Osteoblast (primary cell): ENCODE data around the gene TRMT112. TPM values are rescaled to one million over a fixed set of nuclear protein-coding genes. Genes with fewer than 3 reads are reported as not detected.

Source experiments
- DNase-seq: peaks from one replicate; pipeline ENCODE4 v3.0.0; 2011; ENCODE audit warnings: low spot score, mixed read lengths; ENCODE audit not compliant: insufficient read length; ENCODE audit errors: missing footprints
- H2AFZ ChIP-seq: 2 replicates; pipeline ENCODE4 v1.6.0; 2011; ENCODE audit warnings: mild to moderate bottlenecking, low read length
- H3K27ac ChIP-seq: 2 replicates; pipeline ENCODE4 v1.5.1; 2011; ENCODE audit warnings: mild to moderate bottlenecking, low read depth, low read length, moderate library complexity
- H3K27me3 ChIP-seq: 2 replicates; pipeline ENCODE4 v1.6.0; 2012; ENCODE audit warnings: mild to moderate bottlenecking, control low read depth, inconsistent platforms, low read length, moderate library complexity; ENCODE audit not compliant: insufficient read depth
- H3K36me3 ChIP-seq: 2 replicates; pipeline ENCODE4 v1.5.1; 2011; ENCODE audit warnings: mild to moderate bottlenecking, low read length, control low read depth, moderate library complexity; ENCODE audit not compliant: insufficient read depth
- H3K4me1 ChIP-seq: 2 replicates; pipeline ENCODE4 v1.5.1; 2011; ENCODE audit warnings: mild to moderate bottlenecking, low read length, control low read depth, moderate library complexity; ENCODE audit not compliant: insufficient read depth
- H3K4me2 ChIP-seq: 2 replicates; pipeline ENCODE4 v1.6.0; 2011; ENCODE audit warnings: mild to moderate bottlenecking, low read length; ENCODE audit not compliant: insufficient read depth
- H3K4me3 ChIP-seq: fragments of 200-600 bp; sonication (generic); 3 replicates; pipeline ENCODE4 v1.5.1; 2012; ENCODE audit warnings: mild to moderate bottlenecking, low read length, inconsistent platforms; ENCODE audit not compliant: insufficient read depth
- H3K79me2 ChIP-seq: 2 replicates; pipeline ENCODE4 v1.6.0; 2012; ENCODE audit warnings: mild to moderate bottlenecking, low read length, control low read depth, inconsistent platforms; ENCODE audit not compliant: insufficient read depth
- H3K9me3 ChIP-seq: 2 replicates; pipeline ENCODE4 v1.5.1; 2011; ENCODE audit warnings: low read depth, low read length, control low read depth
- H4K20me1 ChIP-seq: 2 replicates; pipeline ENCODE4 v1.6.0; 2012; ENCODE audit warnings: mild to moderate bottlenecking, low read length, control low read depth; ENCODE audit not compliant: insufficient read depth
- total RNA-seq: library from RNA; depleted of rRNA; stranded (reverse); fragments of >200 nt; gene quantifications from 2 replicates; pipeline ENCODE4 v1.2.3, GENCODE V29; 2012
- TF ChIP-seq, protein P1 (sequence below): IDR thresholded peaks from 2 replicates; pipeline ENCODE4 v1.5.1; 2011; ENCODE audit warnings: mild to moderate bottlenecking, low read depth, low read length, moderate library complexity; ENCODE audit errors: extremely low read depth

The TRMT112 gene
- total RNA-seq, 1 donor: 123 TPM

DNA sequence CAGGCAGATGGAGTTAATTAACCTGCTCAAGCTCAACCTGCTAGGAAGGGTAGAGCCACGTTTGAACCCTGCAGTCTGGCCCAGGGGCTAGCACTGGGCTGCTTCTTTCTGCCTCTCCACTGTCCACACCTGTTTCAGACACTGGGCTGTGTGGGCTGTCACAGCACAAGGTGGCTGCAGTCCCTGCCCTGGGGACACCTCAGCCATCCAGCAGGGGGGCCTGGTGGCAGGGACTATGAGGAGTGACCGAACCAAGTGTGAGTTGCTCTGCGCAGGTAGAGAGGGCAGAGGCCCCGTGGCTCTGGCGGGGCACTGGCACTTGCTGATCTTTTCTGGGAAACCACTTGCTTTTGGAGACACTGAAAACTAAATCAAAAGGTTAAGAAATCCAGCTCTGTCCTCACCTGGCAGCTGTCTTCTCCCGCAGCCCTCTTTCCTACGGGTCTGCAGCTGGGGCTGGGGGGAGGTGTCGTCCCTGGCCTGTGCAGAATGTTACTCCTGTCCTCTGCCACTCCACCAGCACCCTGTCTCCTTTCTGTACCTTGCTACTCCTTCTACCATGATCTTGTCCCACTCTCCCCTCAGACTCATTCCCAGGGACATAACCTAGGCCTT, 38.7 kb downstream of the TRMT112 start:
- peaks cover 16% of the 10 kb centered on the region for H3K4me1 ChIP-seq
- no peaks in the 10 kb centered on the region for H4K20me1 ChIP-seq
- H3K4me2 ChIP-seq: no peak overlapping the region
- peaks cover 31% of the 10 kb centered on the region for H3K36me3 ChIP-seq
- DNase-seq: no peak
- no peak overlapping the region for H2AFZ ChIP-seq
- no peaks in the 10 kb centered on the region for H3K27me3 ChIP-seq
- no peaks in the 10 kb centered on the region for H3K9me3 ChIP-seq
- H3K79me2 ChIP-seq: peaks cover 26% of the 10 kb centered on the region
- H3K4me3 ChIP-seq: no peak overlapping the region
- TF ChIP-seq, protein P1, sequence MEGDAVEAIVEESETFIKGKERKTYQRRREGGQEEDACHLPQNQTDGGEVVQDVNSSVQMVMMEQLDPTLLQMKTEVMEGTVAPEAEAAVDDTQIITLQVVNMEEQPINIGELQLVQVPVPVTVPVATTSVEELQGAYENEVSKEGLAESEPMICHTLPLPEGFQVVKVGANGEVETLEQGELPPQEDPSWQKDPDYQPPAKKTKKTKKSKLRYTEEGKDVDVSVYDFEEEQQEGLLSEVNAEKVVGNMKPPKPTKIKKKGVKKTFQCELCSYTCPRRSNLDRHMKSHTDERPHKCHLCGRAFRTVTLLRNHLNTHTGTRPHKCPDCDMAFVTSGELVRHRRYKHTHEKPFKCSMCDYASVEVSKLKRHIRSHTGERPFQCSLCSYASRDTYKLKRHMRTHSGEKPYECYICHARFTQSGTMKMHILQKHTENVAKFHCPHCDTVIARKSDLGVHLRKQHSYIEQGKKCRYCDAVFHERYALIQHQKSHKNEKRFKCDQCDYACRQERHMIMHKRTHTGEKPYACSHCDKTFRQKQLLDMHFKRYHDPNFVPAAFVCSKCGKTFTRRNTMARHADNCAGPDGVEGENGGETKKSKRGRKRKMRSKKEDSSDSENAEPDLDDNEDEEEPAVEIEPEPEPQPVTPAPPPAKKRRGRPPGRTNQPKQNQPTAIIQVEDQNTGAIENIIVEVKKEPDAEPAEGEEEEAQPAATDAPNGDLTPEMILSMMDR: no peak
- H3K27ac ChIP-seq: no peak overlapping the region

DNA sequence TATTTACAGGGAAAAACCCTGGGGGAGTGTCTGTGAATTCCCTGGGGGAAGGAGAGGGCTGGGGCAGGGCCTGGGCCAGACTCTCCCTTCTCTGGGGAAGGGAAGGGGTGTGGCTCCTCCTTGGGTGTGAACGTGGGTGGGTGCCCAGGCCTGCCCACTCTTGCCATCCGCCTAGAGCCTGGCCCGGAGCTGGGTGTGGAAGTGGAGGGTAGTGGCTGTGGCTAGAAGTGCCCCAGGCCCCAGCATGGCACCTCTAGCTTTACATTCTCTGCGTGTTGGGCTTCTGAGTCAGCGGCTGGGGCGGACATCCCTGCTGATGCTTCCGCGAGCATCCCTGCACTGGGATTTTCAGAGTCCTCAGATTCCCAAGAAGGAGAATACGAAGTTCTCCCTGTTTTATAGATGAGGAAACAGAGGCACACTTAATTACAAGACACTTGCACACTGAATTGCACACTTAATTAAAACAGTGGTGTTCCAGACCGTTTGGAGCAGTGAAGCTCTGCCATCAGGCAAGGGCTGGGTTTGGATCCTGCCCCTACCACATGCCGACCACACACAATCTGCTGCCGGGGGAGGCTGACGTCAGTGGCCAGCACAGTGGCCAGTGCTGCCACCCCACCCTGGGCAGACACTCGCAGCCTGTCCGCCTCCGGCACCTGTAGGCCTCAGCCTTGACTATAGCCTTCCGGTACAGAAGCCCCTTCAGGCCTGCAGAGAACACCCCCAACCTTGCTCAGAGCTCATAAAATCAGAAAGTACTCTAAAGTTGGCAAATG, 40.5 kb downstream of the TRMT112 start:
- Histone ChIP-seq H3K27me3 (no peaks in the 10 kb centered on the region), H3K79me2 (peaks cover 10% of the 10 kb centered on the region), H3K9me3 (no peaks in the 10 kb centered on the region), H2AFZ (no peak overlapping the region), H3K4me2 (no peak overlapping the region), H3K4me3 (no peak overlapping the region), H3K36me3 (peaks cover 20% of the 10 kb centered on the region), H3K27ac (peak overlapping the region; percentile 37), H3K4me1 (peaks cover 10% of the 10 kb centered on the region), H4K20me1 (no peaks in the 10 kb centered on the region)
- DNase-seq: peak; percentile 77
- TF ChIP-seq, protein P1: no peak

DNA sequence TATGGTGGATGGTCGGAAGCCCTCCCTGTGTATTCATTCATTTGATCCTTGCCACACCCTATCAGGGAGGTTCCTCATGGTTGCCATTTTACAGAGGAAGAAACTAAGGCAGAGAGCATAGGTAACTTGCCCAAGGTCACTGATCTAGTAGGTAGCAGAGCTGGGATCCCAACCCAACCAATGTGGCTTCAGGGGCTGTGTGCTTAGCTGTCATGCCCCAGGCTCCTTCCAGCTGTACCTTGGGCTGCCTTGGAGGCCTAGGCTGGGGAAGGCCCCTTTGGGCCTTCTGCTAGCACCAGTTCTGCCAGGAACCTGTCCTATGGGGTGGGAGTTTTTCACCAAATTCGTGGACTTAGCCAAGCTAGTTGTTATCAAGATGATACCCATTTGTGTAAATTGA, 41.5 kb downstream of the TRMT112 start:
- Histone ChIP-seq H3K4me3 (no peak overlapping the region), H3K27me3 (no peaks in the 10 kb centered on the region), H3K27ac (no peak overlapping the region), H3K9me3 (no peaks in the 10 kb centered on the region), H3K36me3 (peaks cover 15% of the 10 kb centered on the region), H3K79me2 (peaks cover 5% of the 10 kb centered on the region), H3K4me2 (no peak overlapping the region), H2AFZ (no peak overlapping the region), H4K20me1 (no peaks in the 10 kb centered on the region), H3K4me1 (peaks cover 10% of the 10 kb centered on the region)
- no peak for DNase-seq
- TF ChIP-seq, protein P1: no peak
